ENCODE measurements around the gene EPS8L2.
A peak's percentile ranks its signal among the peaks of the same experiment; 100 is the strongest.

Gene EPS8L2

DNA sequence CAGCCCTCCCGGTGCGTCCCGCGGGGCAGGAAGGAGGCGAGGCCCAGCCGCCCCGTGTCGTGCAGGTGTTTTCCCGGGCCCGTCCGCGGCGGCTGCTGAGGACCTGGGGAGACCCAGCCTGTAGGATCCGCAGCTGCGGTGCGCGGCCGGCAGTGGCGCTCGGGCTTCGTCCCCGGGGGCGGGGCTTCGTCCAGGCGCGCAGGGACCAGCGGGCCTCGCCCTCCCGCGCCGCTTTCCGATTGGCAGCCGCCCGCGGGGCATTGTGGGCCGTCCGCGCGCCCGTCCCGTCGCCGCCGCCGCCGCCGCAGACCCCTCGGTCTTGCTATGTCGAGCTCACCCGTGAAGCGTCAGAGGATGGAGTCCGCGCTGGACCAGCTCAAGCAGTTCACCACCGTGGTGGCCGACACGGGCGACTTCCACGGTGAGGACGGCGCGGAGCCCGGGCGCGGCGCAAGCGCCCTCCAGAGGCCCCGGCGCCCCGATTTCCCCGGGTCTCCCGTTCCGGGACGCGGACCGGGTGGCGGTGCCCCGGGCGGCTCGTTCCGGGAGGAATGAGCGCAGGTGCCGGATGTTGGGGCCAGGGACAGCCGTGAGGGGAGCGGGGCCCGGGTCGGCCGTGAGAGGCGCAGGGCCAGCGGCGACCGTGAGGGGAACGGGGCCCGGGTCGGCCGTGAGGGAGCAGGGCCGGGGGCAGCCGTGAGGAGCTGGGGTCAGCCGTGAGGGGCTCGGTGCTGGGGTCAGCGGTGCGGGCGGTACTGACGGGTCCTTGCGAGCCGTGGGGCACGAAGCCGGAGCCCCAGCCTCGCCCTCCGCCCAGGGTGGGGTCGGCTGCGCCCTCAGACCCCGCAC lies 41.4 kb downstream of the EPS8L2 start, which contains the start of gene TALDO1:
Gene TALDO1, plus strand, starts transcription at position 307 of the 849 bp plus-strand sequence. Its CDS starts 18 bp downstream, at position 325.
- peak; percentile 92 for FAIRE-seq
- peak; percentile 92 for DNase-seq (ENCODE audit: insufficient read length, low spot score)

GRCh38 chr11:748007-748359 lies 42.0 kb downstream of the EPS8L2 start:
- DNase-seq (ENCODE audit: insufficient read length, low spot score) (no peak), FAIRE-seq (no peak)

- FAIRE-seq: no peak
- DNase-seq (ENCODE audit: insufficient read length, low spot score): no peak
These were observed 43.7 kb downstream of the EPS8L2 start for GRCh38 chr11:749731-750130.

DNA sequence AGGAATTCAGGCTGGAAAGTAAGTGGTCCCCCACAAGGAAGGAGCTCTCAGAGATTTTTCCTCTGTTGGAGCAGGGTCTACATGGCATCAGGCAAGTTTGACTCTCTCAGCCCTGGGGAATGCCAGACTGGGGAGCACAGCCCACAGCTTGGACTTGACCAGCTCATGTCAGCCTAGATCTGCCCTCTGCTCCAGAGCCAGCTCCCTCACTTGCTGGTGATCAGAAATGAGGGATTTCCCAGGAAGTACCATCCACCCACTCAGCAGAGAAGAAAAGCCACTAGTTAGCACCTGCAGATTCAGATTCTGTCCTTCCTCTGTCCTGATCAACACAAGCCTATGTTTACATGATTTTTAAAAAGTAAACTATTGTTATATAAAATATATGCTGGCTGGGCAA lies 54.2 kb downstream of the EPS8L2 start:
- DNase-seq (ENCODE audit: insufficient read length, low spot score) (no peak), FAIRE-seq (no peak)

DNA sequence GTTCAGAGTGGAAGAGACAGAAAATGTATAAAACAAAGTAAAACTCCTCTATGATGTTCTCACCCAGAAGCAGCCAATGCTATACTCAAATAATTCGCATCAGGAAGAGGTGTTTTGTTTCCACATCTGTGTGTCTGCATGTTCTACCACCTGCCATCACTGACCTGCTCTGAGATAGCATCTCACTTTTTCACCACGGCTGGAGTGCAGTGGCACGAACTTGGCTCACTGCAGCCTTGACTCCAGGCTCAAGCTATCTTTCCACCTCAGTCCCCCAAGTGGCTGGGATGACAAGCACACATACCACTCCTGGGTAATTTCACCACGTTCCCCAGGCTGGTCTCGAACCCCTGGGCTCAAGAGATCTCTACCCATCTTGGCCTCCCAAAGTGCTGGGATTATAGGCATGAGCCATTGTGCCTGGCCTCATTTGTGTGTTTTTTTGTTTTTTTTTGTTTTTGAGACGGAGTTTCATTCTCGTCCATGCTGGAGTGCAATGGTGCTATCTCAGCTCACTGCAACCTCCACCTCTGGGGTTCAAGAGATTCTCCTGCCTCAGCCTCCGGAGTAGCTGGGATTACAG lies 55.6 kb downstream of the EPS8L2 start:
- FAIRE-seq (no peak), DNase-seq (ENCODE audit: insufficient read length, low spot score) (no peak)

DNA sequence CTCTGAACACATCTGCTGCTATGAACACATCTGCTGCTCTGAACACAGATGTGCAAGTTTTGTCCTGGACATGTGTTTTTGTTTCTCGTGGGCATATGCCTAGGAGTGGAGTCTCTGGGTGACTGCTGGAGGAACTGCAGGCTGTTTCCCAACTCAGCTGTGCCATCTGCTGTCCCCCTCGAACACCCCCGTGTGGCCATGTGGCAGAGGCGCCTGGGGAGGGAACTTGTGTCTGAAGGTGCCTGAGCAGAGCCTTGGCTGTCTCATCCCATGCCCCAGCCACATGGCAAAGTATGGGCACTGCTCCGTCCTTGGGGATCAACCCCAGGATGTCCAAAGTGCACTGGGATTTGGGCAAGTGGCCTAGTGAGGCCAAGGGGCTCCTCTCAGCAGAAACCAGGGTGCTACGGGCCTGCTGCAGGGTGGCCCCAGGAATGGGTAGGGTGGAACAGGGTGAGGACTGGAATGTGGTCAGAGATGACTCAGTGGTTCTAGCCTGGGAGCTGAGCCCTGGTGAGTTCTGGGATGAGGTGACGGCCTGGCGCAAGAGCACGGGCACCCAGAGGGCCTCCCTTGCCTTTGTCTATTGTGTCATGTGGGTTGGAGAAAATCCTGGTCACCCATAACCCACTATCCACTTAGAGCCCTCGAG lies 56.5 kb downstream of the EPS8L2 start:
- peak; percentile 66 for DNase-seq (ENCODE audit: insufficient read length, low spot score)
- peak; percentile 83 for FAIRE-seq

DNA sequence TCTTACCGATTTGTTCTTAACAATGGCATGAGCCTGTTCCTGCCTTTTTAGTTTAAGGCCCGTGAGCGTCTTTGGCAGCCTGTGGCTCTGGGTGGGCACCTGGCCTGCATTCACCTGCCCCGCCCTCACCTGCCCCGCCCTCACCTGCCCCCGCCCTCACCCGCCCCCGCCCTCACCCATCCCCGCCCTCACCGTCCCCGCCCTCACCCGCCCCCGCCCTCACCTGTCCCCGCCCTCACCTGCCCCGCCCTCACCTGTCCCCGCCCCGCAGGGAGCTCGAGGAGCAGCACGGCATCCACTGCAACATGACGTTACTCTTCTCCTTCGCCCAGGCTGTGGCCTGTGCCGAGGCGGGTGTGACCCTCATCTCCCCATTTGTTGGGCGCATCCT lies 57.0 kb downstream of the EPS8L2 start:
- DNase-seq (ENCODE audit: insufficient read length, low spot score) (no peak), FAIRE-seq (no peak)

DNA sequence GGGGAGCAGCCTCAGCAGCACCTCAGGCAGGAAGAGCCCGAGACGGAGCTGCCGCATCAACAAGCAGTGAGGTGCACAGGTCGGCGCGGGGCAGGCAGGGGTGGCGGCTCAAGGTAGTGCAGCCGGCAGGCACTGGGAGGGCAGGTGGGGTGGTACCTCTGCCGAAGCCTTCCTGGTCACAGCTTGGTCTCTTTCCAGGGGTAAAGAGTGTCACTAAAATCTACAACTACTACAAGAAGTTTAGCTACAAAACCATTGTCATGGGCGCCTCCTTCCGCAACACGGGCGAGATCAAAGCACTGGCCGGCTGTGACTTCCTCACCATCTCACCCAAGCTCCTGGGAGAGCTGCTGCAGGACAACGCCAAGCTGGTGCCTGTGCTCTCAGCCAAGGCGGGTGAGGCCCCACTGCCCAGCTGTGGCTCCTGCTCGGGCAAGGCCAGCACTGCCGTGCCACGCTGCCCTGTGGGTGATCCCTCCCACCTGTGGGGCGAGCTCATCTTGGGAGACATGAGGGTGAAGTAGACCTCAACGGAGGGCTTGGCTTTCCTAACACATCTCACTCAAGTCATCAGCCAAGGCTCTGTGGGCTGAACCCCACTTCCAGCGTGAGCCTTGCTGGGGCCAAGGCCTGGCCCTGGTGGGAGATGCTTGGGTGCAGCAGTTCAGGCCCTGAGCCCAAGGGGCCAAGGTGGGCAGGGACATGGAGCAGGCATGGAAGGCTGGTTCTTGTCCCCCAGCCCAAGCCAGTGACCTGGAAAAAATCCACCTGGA lies 57.7 kb downstream of the EPS8L2 start:
- FAIRE-seq (no peak), DNase-seq (ENCODE audit: insufficient read length, low spot score) (no peak)

- FAIRE-seq (no peak), DNase-seq (ENCODE audit: insufficient read length, low spot score) (no peak)
These were observed 58.4 kb downstream of the EPS8L2 start for GRCh38 chr11:764322-765024.

DNA sequence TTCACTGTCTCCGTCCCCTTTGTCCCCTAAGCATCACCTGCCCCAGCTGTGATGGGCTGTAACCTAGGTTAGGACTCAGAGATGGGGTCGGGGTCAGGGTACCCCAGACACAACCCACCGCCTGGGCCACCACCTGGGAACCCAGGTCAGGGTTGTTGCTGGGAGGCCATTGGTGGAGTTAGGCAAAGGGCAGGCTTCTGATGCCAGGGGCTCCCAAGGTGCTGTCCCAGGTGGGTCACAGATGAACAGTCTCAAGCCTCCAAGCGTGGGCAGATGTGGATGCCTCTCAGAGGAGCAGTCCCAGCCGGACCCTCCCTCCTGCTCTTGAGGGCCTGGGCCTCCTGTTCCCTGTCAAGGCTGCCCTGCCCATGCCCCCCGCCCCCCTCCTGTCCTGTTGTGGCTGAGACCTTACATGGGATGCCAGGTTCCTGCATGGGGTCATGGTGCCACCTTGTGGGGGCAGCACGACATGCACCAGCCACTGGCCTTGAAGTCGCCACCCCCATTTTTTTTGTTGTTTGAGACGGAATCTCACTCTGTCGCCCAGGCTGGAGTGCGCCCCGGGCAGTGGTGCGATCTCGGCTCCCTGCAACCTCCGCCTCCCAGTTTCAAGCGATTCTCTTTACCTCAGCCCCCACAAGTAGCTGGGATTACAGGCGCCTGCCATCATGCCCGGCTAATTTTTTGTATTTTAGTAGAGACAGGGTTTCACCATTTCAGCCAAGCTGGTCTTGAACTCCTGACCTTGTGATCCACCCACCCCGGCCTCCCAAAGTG lies 59.2 kb downstream of the EPS8L2 start:
- DNase-seq (ENCODE audit: insufficient read length, low spot score) (peak; percentile 64), FAIRE-seq (no peak)

DNA sequence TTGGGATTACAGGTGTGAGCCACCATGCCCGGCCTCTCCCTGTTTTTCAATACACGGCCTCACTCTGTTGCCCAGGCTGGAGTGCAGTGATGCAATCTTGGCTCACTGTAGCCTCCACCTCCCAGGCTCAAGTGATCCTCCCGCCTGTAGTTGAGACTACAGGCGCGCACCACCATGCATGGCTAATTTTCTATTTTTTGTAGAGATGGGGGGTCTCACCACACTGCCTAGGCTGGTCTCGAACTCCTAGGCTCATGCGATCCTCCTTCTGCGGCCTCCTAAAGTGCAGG lies 59.7 kb downstream of the EPS8L2 start:
- no peak for DNase-seq (ENCODE audit: insufficient read length, low spot score)
- no peak for FAIRE-seq

- FAIRE-seq: no peak
- DNase-seq (ENCODE audit: insufficient read length, low spot score): no peak
These were observed 60.3 kb downstream of the EPS8L2 start for GRCh38 chr11:766106-766935.

GRCh38 chr11:766936-767210 lies 60.8 kb downstream of the EPS8L2 start:
- FAIRE-seq (no peak), DNase-seq (ENCODE audit: insufficient read length, low spot score) (no peak)

- no peak for FAIRE-seq
- no peak for DNase-seq (ENCODE audit: insufficient read length, low spot score)
These were observed 61.2 kb downstream of the EPS8L2 start for GRCh38 chr11:767238-767637.

- FAIRE-seq: no peak
- DNase-seq (ENCODE audit: insufficient read length, low spot score): no peak
These were observed 64.0 kb downstream of the EPS8L2 start for GRCh38 chr11:769887-770641.

GRCh38 chr11:770642-771616 lies 64.9 kb downstream of the EPS8L2 start:
- DNase-seq (ENCODE audit: insufficient read length, low spot score): no peak
- FAIRE-seq: no peak

DNA sequence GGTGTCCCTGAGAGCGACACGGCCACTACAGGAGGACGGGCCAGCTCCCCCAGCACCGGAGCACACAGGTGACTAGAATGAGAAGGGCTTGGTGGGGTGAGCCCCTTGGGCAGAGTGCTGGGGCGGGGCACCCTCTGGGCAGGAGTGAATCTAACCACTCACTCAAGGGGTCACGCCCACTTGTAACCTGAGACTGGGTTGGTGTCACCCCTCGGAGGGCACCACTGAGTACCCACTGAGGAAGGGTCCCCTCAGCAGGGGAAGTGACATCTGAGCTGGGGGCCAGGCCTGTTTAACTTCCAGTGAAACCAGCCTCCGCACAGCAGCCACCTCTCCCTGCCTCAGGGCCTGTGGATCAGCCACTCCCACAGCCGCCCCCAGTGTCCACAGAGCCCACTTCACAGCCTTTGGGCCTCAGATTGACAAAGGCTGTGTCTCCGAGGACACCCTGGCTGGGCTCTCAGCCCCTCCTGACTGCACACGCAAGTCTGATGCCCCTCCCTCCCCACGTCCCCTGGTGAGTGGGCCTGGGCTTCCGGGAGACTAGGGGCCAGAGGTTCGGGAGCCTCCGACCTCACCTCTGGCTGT lies 65.7 kb downstream of the EPS8L2 start:
- DNase-seq (ENCODE audit: insufficient read length, low spot score) (no peak), FAIRE-seq (no peak)
